GM19238 (cell line): ENCODE measurements around the gene TMX2.
A peak's percentile ranks its signal among the peaks of the same experiment; 100 is the strongest.

Experiments used
- DNase-seq: peaks from one replicate; pipeline ENCODE4 v3.0.0; 2011; ENCODE audit warnings: low spot score; ENCODE audit not compliant: insufficient read length

Gene TMX2

GRCh38 chr11:57764566-57764965 lies 52.2 kb downstream of the TMX2 start:
- DNase-seq, result no peak

- DNase-seq, result no peak
Observed at GRCh38 chr11:57764972-57765371, 52.6 kb downstream of the TMX2 start.

GRCh38 chr11:57770793-57771192 lies 58.4 kb downstream of the TMX2 start:
- DNase-seq, result no peak

- no peak for DNase-seq
Observed at GRCh38 chr11:57771365-57771764, 59.0 kb downstream of the TMX2 start.

- DNase-seq, result no peak
Observed at GRCh38 chr11:57772562-57772961, 60.2 kb downstream of the TMX2 start.

GRCh38 chr11:57773026-57773598 lies 60.7 kb downstream of the TMX2 start:
- no peak for DNase-seq

GRCh38 chr11:57775491-57775890 lies 63.1 kb downstream of the TMX2 start:
- no peak for DNase-seq

GRCh38 chr11:57776031-57776521 lies 63.7 kb downstream of the TMX2 start:
- DNase-seq, result no peak

- DNase-seq, result no peak
Observed at GRCh38 chr11:57776577-57777210, 64.3 kb downstream of the TMX2 start.

- DNase-seq, result no peak
Observed at GRCh38 chr11:57777969-57778317, 65.5 kb downstream of the TMX2 start.

GRCh38 chr11:57778318-57779037 lies 66.1 kb downstream of the TMX2 start:
- no peak for DNase-seq

GRCh38 chr11:57779276-57779675 lies 66.9 kb downstream of the TMX2 start:
- DNase-seq, result no peak

GRCh38 chr11:57781529-57781943 lies 69.1 kb downstream of the TMX2 start:
- DNase-seq, result no peak

GRCh38 chr11:57785072-57785471 lies 72.7 kb downstream of the TMX2 start:
- DNase-seq, result no peak

GRCh38 chr11:57786436-57786835 lies 74.0 kb downstream of the TMX2 start:
- DNase-seq, result no peak

GRCh38 chr11:57787006-57787604 lies 74.7 kb downstream of the TMX2 start:
- DNase-seq, result no peak

- peak; percentile 36 for DNase-seq
Observed at GRCh38 chr11:57787920-57788702, 75.7 kb downstream of the TMX2 start.

- DNase-seq, result no peak
Observed at GRCh38 chr11:57788703-57789088, 76.3 kb downstream of the TMX2 start.
